NCI-H345 treated with DMSO at 0.1 percent for 48 hours (cell line): Measurements from ENCODE around the gene SPEF2.
"Not testable (repeated sequence)": the region's sequence is repeated elsewhere in the genome, so short reads cannot be mapped to it uniquely, and the experiment has no call there.

ENCODE experiments used
- DNase-seq: peaks from one replicate; lab custom pipeline; 2025; ENCODE audit not compliant: unreplicated experiment; lab: John Stamatoyannopoulos, UW

SPEF2 gene

GRCh38 chr5:35853631-35854030 is 236.0 kb downstream of the SPEF2 start:
- DNase-seq = no peak

DNA sequence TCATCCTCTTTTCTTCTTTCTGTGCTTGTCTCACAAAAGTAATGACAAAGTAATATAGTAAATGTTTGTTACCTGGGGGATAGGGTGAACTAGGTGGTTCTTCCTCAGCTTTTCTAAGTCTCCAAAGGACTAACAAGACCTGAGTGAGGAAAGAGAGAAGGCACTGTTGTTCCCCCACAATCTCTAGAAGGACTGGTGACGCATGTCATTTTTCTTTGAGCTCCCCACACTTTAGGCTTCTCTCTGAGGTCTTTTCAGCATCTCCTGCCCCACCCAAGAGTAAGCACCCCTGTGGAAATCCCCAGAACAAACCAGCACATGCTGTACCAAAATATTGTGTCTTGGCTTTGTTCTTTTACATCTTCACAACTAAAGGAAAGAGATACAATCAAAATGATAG is 236.6 kb downstream of the SPEF2 start:
- no peak for DNase-seq

DNA sequence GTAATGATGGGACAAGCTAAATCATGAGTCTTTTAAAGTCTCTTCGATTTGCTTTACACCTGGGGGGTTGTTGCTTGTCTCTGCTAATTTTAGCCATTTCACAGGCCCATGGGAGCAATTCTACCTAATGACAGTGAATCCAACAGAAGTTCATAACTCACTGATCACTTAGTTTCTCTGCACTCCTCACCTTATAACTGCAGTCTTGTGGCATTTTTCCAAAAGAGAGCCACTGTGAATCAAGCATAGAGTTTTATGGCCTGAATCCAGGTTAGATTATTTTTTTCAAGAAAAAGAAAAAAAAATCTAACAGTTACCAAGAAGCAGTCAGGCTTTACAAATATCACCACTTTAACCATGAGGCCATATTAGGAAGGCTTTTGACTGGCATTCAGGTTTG is 237.5 kb downstream of the SPEF2 start:
- DNase-seq = no peak

GRCh38 chr5:35856186-35856764 is 238.6 kb downstream of the SPEF2 start:
- DNase-seq = not testable (repeated sequence)

- DNase-seq = no peak
These were observed 239.2 kb downstream of the SPEF2 start, which contains the start of gene IL7R for GRCh38 chr5:35856765-35857351. TSS of gene IL7R (plus strand) at chr5:35856891. CDS start at chr5:35856978, 87 bp downstream.

DNA sequence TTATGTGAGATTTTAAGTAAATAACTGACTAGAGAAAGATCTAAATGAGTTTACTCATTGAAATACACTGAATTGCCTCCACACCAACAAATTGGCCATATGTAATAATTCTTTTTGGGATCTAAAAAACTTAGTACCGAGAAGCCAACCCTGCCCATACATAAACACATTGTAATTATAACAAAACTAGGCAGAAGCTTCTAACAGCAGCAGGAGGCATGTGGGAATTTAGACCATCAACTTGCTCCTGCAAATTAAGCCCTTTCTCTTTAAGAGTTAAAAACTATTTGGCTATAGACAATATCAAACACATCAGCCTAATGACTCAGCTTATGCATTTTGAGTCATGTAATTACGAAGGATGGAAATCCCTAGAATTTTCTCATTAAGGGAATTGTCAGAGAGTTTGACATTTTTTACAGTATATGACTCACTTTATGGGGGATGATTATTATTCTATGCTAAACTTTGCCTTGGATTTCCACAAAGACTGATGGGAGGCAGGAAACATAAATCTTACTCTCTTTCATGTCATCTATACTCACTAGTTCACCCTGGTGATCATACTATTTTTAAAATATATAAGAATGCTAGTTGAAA is 240.0 kb downstream of the SPEF2 start:
- no peak for DNase-seq

DNA sequence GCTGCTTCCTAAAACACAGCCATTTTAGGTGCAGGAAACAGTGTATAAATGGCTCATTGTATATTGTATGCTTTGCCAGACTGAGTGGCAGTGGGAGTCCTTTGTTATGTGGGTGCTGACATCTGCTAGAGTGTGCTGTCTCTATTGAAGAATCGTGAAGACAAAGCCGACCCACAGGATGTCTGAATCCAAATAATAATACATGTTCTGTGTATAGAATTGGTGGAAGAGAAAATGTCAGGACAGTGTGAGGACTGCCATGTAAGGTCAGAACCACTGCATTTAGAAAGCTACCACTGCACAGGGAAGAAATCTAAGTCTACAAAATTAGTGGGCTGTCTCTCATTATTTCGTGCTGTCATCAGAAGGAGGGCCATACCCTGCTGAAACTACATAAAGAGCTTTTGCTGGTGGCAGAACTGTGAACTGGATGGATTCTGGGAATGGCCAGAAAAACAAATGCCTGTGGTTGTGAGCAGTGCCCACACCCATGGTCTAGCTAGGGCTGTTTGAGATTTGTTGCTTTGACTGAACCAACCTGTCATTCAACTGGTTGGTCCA is 241.5 kb downstream of the SPEF2 start:
- DNase-seq = peak; percentile 8

DNA sequence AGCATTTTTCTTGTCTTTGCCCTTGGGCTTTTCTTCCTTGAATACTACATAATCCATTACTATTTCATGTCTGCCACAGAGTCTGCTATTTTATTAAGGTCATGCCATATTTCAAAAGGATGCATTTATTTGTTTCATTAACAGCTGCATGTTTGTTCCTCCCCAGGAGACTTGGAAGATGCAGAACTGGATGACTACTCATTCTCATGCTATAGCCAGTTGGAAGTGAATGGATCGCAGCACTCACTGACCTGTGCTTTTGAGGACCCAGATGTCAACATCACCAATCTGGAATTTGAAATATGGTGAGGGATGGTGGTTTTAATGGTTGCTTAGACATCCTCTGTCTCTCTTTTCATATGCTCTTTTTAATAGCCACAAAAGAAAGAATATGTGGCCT is 243.0 kb downstream of the SPEF2 start:
- no peak for DNase-seq

- no peak for DNase-seq
These were observed 244.1 kb downstream of the SPEF2 start for GRCh38 chr5:35861718-35862117.

- no peak for DNase-seq
These were observed 244.5 kb downstream of the SPEF2 start for GRCh38 chr5:35862126-35862525.

DNA sequence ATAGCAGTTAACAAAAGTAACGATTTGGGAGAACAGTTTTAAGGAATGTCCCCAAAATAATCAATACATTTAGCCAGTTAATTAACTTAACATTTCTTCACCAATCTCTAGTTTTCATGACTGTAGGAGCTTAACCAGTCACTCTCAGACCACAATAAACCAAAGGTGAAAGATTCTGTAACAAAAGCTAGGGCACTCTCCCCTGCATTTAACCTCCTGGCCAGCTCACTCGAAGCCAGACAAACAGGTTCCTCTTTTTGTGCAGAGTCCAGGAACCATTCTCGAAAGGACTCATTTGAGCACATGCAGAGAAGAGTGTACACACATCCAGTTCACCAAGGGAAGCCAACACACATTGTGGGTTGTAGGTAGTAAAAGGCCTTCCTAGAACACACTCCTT is 245.5 kb downstream of the SPEF2 start:
- no peak for DNase-seq
